ENCODE measurements around the gene EIF3CL.
"Not testable (repeated sequence)": the region's sequence is repeated elsewhere in the genome, so short reads cannot be mapped to it uniquely, and the experiment has no call there.

Gene EIF3CL

DNA sequence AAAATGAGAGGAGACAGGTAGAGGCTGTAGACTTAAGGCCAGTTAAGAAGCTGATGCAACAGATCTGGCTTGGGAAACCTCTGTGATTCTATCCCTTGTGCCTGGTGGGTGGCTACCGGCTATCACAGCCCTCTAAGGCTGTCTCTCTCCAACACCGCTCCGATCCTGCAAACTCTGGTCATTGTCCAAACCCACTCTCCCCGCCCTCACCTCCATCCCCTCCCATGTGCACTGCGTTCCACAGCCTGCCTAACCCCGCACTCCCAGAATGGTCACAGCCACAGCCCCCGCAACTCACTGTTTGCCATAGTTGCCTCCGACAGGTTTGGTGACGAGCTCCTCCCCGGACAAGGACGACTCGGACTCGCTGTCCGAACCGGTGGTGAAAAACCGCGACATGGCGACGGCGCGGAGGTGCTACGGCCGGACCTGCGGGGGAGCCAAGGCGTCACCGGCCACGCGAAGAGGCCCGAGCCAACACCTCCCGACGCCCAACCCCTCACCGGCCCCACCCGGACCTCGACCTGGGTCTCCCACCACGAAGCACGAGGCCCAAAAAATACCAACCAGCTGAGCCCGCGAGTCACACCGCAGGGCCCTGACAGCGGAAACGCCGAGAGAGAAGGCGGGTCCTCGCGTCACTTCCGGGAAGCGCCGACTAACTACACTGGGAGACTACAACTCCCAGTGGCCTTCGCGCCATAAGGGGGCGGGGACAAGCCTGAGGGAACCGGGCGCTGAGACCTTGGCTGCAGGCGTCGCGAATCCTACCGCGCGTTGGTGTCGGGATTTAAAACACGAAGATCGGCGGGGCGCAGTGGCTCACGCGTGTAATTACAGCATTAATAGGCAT is at the start of gene EIF3CL:
Gene EIF3CL (minus strand): TSS at position 622 of the 853 bp plus-strand sequence. CDS start 223 bp downstream, at position 399.
- not testable (repeated sequence) for DNase-seq, H3K9me3 Mint-ChIP-seq, H3K27me3 Mint-ChIP-seq, H3K4me1 Mint-ChIP-seq
- H3K4me3 Mint-ChIP-seq = peak within 1 kb of the TSS; percentile 44 to 76
- peak within 1 kb of the TSS in 1 of 2 donors; percentile 80 for H3K27ac Mint-ChIP-seq
- peak; percentile 100 for ATAC-seq

GRCh38 chr16:28447081-28447480 is 43.4 kb upstream of the EIF3CL start:
- not testable (repeated sequence) for DNase-seq, H3K27ac Mint-ChIP-seq, ATAC-seq, H3K27me3 Mint-ChIP-seq, H3K4me3 Mint-ChIP-seq, H3K4me1 Mint-ChIP-seq, H3K9me3 Mint-ChIP-seq

- H3K27ac Mint-ChIP-seq, H3K4me3 Mint-ChIP-seq, H3K4me1 Mint-ChIP-seq, H3K9me3 Mint-ChIP-seq, DNase-seq, ATAC-seq, H3K27me3 Mint-ChIP-seq: not testable (repeated sequence)
Measured at GRCh38 chr16:28446388-28446787, 42.7 kb upstream of the EIF3CL start.

GRCh38 chr16:28443943-28444342 is 40.3 kb upstream of the EIF3CL start:
- H3K9me3 Mint-ChIP-seq, H3K4me3 Mint-ChIP-seq, H3K27me3 Mint-ChIP-seq, H3K4me1 Mint-ChIP-seq, H3K27ac Mint-ChIP-seq, DNase-seq, ATAC-seq: not testable (repeated sequence)

DNA sequence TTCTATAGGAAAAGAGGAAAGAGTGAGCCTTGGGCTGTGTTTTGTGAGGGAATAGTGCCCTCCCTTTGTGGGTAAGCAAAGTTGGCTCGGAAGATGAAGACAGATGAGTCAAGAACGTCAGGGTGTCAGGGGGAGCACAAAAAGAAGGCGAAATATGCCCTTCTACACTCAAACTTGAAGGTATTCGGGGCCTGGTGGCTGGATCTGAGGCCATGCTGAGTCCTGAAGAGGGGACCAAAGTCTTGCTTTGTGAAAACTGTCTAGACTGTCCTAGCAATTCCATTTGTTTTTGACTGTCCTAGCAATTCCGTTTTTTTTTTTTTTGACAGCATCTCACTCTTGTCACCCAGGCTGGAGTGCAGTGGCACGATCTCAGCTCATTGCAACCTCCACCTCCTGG is 35.3 kb upstream of the EIF3CL start:
- H3K4me3 Mint-ChIP-seq, H3K9me3 Mint-ChIP-seq, ATAC-seq, DNase-seq, H3K27me3 Mint-ChIP-seq, H3K27ac Mint-ChIP-seq, H3K4me1 Mint-ChIP-seq: not testable (repeated sequence)

DNA sequence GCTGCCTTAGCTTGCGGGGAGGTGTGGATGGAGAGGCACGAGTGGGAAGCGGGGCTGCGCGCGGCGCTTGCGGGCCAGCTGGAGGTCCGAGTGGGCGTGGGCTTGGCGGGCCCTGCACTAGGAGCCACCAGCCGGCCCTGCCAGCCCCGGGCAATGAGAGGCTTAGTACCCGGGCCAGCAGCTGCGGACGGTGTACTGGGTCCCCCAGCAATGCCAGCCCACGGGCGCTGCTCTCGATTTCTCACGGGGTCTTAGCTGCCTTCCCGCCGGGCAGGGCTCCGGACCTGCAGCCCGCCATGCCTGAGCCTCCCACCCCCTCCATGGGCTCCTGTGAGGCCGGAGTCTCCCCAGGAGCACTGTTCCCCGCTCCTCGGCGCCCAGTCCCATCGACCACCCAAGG is 31.7 kb upstream of the EIF3CL start:
- not testable (repeated sequence) for H3K27me3 Mint-ChIP-seq, H3K27ac Mint-ChIP-seq, H3K9me3 Mint-ChIP-seq, H3K4me3 Mint-ChIP-seq, ATAC-seq, DNase-seq, H3K4me1 Mint-ChIP-seq

DNA sequence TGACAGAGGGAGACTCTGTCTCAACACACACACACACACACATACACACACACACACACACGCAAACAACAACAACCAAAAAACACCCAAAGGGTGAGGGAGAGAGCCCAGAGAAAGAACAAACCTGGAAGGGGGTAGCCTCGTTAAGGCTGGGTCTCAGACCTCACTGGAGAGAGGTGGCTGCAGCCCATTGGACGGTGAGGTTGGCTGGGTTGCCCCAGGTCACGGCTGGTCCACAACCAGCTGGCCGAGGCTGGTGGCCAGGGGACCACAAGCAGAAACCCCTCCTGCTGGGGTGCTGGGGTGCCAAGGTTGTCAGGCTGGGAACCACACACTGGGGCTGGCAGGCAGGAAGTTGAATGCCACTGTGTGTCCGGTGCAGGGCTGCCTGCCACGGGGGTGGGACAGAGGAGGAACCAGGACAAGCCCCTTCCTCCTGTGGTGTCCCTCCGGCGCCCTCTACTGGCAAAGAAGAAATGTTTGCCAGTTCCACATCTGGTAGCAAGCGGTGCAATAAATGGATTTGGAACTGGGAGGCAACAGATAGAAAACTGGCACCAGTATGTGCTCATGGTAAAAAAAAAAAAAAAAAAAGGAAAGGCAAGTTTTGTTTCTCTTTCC is 22.5 kb upstream of the EIF3CL start:
- not testable (repeated sequence) for H3K9me3 Mint-ChIP-seq, H3K4me1 Mint-ChIP-seq, DNase-seq, H3K27me3 Mint-ChIP-seq, H3K4me3 Mint-ChIP-seq, H3K27ac Mint-ChIP-seq
- ATAC-seq = peak; percentile 98

- not testable (repeated sequence) for H3K27me3 Mint-ChIP-seq, H3K4me1 Mint-ChIP-seq, H3K27ac Mint-ChIP-seq, DNase-seq, H3K9me3 Mint-ChIP-seq, H3K4me3 Mint-ChIP-seq, ATAC-seq
Measured at GRCh38 chr16:28421071-28421750, 17.6 kb upstream of the EIF3CL start.

DNA sequence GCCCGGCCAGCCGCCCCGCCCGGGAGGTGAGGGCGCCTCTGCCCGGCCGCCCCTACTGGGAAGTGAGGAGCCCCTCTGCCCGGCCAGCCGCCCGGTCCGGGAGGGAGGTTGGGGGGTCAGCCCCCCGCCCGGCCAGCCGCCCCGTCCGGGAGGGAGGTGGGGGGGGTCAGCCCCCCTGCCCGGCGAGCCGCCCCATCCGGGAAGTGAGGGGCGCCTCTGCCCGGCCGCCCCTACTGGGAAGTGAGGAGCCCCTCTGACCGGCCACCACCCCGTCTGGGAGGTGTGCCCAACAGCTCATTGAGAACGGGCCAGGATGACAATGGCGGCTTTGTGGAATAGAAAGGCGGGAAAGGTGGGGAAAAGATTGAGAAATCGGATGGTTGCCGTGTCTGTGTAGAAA is 13.4 kb upstream of the EIF3CL start:
- not testable (repeated sequence) for H3K4me3 Mint-ChIP-seq, H3K9me3 Mint-ChIP-seq, ATAC-seq

DNA sequence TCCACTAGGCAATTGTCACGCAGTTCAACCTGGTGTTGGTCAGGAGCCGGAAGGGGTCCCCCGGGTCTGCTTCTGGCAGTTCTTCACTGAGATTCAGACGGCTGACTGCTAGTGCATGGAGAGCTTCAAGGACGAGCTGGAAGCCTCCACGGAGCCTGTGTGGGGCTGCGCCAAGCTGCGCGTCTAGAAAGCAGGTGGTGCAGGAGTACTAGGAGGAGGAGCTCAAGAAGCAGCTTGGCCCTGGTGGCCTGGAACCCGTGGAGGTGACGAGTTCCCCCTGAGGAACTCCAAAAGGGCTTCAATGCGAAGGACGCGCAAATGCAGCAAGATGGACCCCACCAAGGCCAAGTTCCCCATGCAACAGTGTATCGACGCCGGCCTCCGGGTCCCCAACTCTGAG is 10.9 kb upstream of the EIF3CL start:
- not testable (repeated sequence) for H3K27me3 Mint-ChIP-seq, H3K4me3 Mint-ChIP-seq, H3K4me1 Mint-ChIP-seq, ATAC-seq, DNase-seq, H3K27ac Mint-ChIP-seq, H3K9me3 Mint-ChIP-seq

More for the DNA sequence above, 13.4 kb upstream of the EIF3CL start:
- H3K27me3 Mint-ChIP-seq, H3K4me1 Mint-ChIP-seq, DNase-seq, H3K27ac Mint-ChIP-seq: not testable (repeated sequence)

GRCh38 chr16:28413585-28413984 is 9.9 kb upstream of the EIF3CL start:
- H3K27me3 Mint-ChIP-seq, DNase-seq, H3K4me3 Mint-ChIP-seq, H3K9me3 Mint-ChIP-seq, H3K4me1 Mint-ChIP-seq, ATAC-seq, H3K27ac Mint-ChIP-seq: not testable (repeated sequence)

DNA sequence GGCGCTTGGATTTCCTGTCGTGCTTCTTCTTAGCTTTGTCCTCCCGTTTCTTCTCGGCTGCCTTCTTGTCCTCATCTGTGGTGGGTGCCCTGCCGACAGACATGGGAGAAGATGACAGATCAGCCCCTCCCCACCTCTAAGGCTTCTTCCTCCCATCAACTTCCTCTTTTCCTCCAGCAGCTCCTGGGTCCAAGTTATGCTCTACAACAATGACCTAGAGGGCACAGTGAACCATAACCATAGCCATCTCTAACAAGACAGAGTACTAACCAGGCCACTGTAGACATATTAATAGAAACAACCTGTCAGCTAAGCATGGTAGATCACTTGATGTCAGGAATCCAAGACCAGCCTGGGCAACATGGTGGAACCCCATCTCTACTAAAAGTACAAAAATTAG is 11.6 kb downstream of the EIF3CL start:
- ATAC-seq, H3K27me3 Mint-ChIP-seq, DNase-seq, H3K4me1 Mint-ChIP-seq, H3K27ac Mint-ChIP-seq, H3K9me3 Mint-ChIP-seq, H3K4me3 Mint-ChIP-seq: not testable (repeated sequence)

- not testable (repeated sequence) for ATAC-seq, H3K27me3 Mint-ChIP-seq, H3K4me1 Mint-ChIP-seq, DNase-seq, H3K4me3 Mint-ChIP-seq, H3K27ac Mint-ChIP-seq, H3K9me3 Mint-ChIP-seq
Measured at GRCh38 chr16:28382177-28382867, 21.3 kb downstream of the EIF3CL start.

GRCh38 chr16:28377822-28378221 is 25.8 kb downstream of the EIF3CL start:
- H3K9me3 Mint-ChIP-seq, H3K4me1 Mint-ChIP-seq, H3K27ac Mint-ChIP-seq, ATAC-seq, DNase-seq, H3K27me3 Mint-ChIP-seq, H3K4me3 Mint-ChIP-seq: not testable (repeated sequence)

- DNase-seq, H3K9me3 Mint-ChIP-seq, H3K4me3 Mint-ChIP-seq, H3K4me1 Mint-ChIP-seq, H3K27ac Mint-ChIP-seq, H3K27me3 Mint-ChIP-seq: not testable (repeated sequence)
- peak; percentile 46 for ATAC-seq
Measured at GRCh38 chr16:28377108-28377625, 26.5 kb downstream of the EIF3CL start.
